Measurements from ENCODE around the gene SPPL2B. TPM values are rescaled to one million over a fixed set of nuclear protein-coding genes. Genes with fewer than 3 reads are reported as not detected.

Gene SPPL2B
- total and polyA plus RNA-seq, 12 donors = 17.8 to 69.7 (median 21.2) TPM

- intact Hi-C loops (cut with DNase I) = no loop called here
- no peak overlapping the region for H3K27ac ChIP-seq
- WGBS, 2 donors = 97% methylated on average over 3 of the region's 3 CpGs
- H3K36me3 ChIP-seq = peaks cover 0 to 23% (median 10%) of the 10 kb centered on the region in 9 donors
- H3K27me3 ChIP-seq = peaks cover 5 to 27% (median 24%) of the 10 kb centered on the region in 7 donors
- no peak for DNase-seq
- H3K4me3 ChIP-seq = no peak overlapping the region
- H3K9me3 ChIP-seq = no peaks in the 10 kb centered on the region
- TF ChIP-seq, protein P1, sequence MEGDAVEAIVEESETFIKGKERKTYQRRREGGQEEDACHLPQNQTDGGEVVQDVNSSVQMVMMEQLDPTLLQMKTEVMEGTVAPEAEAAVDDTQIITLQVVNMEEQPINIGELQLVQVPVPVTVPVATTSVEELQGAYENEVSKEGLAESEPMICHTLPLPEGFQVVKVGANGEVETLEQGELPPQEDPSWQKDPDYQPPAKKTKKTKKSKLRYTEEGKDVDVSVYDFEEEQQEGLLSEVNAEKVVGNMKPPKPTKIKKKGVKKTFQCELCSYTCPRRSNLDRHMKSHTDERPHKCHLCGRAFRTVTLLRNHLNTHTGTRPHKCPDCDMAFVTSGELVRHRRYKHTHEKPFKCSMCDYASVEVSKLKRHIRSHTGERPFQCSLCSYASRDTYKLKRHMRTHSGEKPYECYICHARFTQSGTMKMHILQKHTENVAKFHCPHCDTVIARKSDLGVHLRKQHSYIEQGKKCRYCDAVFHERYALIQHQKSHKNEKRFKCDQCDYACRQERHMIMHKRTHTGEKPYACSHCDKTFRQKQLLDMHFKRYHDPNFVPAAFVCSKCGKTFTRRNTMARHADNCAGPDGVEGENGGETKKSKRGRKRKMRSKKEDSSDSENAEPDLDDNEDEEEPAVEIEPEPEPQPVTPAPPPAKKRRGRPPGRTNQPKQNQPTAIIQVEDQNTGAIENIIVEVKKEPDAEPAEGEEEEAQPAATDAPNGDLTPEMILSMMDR (IDR thresholded peaks at IDR 0.05) = no peak
- no peak for ATAC-seq
- peaks cover 0 to 3% (median 0%) of the 10 kb centered on the region in 9 donors for H3K4me1 ChIP-seq
Observed at GRCh38 chr19:2357279-2358206, 29.1 kb downstream of the SPPL2B start.

DNA sequence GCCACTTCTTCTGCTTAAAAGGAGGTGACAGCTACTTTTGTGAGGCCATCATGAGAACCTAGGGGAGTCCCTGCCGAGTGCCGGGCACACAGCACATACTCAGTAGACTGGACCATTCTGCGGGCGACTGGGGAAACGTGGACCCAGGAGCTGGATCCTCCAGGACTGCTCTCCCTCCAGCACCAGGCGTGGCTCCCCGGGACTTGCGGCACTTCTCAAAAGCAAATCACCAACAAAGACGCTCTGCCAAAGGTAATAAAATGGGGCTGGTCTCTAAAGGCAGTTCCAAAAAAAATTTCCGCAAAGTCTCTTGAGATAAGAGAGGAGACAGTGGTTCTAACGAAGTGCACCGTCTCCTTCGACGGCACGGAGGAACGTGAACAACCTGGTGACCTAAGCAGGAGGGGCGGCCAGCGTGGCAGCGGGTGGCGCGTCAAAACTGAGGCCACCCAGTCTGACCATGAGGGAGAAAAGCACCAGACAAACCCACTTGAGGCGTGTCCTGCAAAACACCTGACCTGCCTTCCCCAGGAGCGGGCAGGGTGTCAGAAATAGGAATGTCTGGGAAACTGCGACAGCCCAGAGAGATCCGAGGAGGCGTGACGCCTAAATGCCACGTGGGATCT, 30.2 kb downstream of the SPPL2B start:
- no peaks in the 10 kb centered on the region for H3K9me3 ChIP-seq
- intact Hi-C loops (cut with DNase I) = no loop called here
- H3K4me3 ChIP-seq = no peak overlapping the region
- TF ChIP-seq, protein P1 (IDR thresholded peaks at IDR 0.05) = no peak
- H3K27ac ChIP-seq = no peak overlapping the region
- peaks cover 0 to 3% (median 0%) of the 10 kb centered on the region in 9 donors for H3K4me1 ChIP-seq
- 75% methylated on average over 28 of the region's 28 CpGs for WGBS, 2 donors
- no peak for DNase-seq
- peaks cover 5 to 37% (median 29%) of the 10 kb centered on the region in 7 donors for H3K27me3 ChIP-seq
- no peak for ATAC-seq
- peaks cover 0 to 12% (median 3%) of the 10 kb centered on the region in 9 donors for H3K36me3 ChIP-seq

DNA sequence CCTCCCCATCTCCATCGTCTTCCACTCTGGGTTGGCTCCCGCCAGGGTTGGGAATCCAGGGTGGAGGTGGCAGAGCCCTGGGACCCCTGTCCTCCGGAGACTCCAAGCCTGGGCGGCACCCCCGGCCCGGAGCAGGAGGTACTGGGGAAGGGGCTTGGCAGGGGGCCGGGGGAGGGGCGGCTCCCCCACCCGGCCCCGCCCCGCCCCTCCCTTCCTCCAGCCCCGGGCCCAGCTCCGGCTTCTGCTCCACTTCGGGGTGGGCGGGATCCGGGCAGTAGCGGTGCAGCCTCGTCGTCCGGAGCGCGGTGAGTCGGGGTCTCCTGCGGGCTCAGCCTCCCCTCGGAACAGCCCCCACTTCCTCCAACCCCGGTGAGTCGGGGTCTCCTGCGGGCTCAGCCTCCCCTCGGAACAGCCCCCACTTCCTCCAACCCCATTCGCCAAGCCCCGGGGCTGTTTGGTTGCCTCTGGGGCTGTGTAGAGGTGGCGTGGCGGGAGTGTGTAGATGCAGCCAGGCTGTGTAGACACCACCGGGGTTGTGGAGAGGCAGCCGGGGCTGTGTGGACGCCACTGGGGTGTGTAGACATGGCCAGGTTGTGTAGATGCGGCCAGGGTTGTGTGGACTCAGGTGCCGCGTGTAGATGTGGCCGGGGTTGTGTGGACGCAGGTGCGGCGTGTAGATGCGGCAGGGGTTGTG, 31.7 kb downstream of the SPPL2B start, which contains the start of gene TMPRSS9:
Gene TMPRSS9 (plus strand): TSS at position 274 of the 694 bp plus-strand sequence. CDS start 29,521 bp downstream, outside the sequence.
- no peak within 1 kb of the TSS for H3K4me3 ChIP-seq
- ATAC-seq (peak in 3 of 8 donors; percentile 9 to 28 (median 9)), DNase-seq (no peak)
- H3K27ac ChIP-seq = no peak within 1 kb of the TSS
- H3K9me3 ChIP-seq = no peaks in the 10 kb centered on the region
- TF ChIP-seq, protein P1 (IDR thresholded peaks at IDR 0.05) = no peak
- H3K4me1 ChIP-seq = peaks cover 0 to 3% (median 0%) of the 10 kb centered on the region in 9 donors
- intact Hi-C loops (cut with DNase I) = no loop called here
- no peaks in the 10 kb centered on the region for H3K36me3 ChIP-seq
- WGBS, 2 donors = 22 to 28% methylated on average over 37 to 44 of the region's 44 CpGs
- peaks cover 5 to 50% (median 44%) of the 10 kb centered on the region in 7 donors for H3K27me3 ChIP-seq

DNA sequence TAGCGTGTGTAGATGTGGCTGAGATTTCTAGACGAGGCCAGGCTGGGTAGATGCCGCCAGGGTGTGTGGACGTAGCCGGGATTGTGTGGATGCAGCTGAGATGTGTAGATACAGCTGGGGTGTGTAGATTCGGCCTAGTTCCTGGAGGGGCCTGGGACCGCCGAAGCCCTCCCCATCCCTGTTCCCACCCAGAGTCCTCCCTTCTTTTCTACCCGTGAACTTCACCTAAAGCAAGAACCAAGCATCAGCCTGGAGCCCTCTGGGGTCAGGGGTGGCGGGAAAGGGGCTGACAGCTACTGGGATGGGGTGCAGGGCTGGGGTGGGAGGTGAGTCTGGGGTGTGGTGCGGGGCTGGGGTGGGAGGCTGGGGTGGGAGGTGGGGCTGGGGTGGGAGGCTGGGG, 32.3 kb downstream of the SPPL2B start:
- TF ChIP-seq, protein P1 (IDR thresholded peaks at IDR 0.05) = no peak
- Histone ChIP-seq H3K9me3 (no peaks in the 10 kb centered on the region), H3K36me3 (no peaks in the 10 kb centered on the region), H3K4me3 (no peak overlapping the region), H3K27ac (no peak overlapping the region), H3K27me3 (peaks cover 5 to 56% (median 50%) of the 10 kb centered on the region in 7 donors), H3K4me1 (peaks cover 0 to 3% (median 0%) of the 10 kb centered on the region in 9 donors)
- DNase-seq = no peak
- ATAC-seq = no peak
- WGBS, 2 donors = 63 to 68% methylated on average over 11 of the region's 11 CpGs
- intact Hi-C loops (cut with DNase I) = no loop called here
